Esophagus (tissue), 2 donors: ENCODE data around the gene UNC13C. TPM values are rescaled to one million over a fixed set of nuclear protein-coding genes. Genes with fewer than 3 reads are reported as not detected.

Experiments used
- H3K27ac ChIP-seq, 2 donors: one replicate each; pipeline ENCODE4 v1.5.1; 2013; ENCODE audit warnings: low read depth in 2 of 2, mild to moderate bottlenecking in 2 of 2, inconsistent platforms in 1 of 2, low read length in 1 of 2, moderate library complexity in 1 of 2
- H3K27me3 ChIP-seq, 2 donors: one replicate each; pipeline ENCODE4 v1.6.1; 2013; ENCODE audit warnings: low read length in 2 of 2, control low read depth in 1 of 2, mild to moderate bottlenecking in 1 of 2; ENCODE audit not compliant: insufficient read depth in 2 of 2, control insufficient read depth in 1 of 2
- H3K36me3 ChIP-seq, 2 donors: one replicate each; pipeline ENCODE4 v1.6.1; 2013; ENCODE audit warnings: low read length in 1 of 2; ENCODE audit not compliant: control insufficient read depth in 2 of 2, insufficient read depth in 2 of 2
- H3K4me1 ChIP-seq, 2 donors: one replicate each; pipeline ENCODE4 v1.6.1; 2013; ENCODE audit warnings: low read length in 1 of 2; ENCODE audit not compliant: control insufficient read depth in 2 of 2, insufficient read depth in 2 of 2
- H3K4me3 ChIP-seq, 2 donors: one replicate each; pipeline ENCODE4 v1.5.1; 2013; ENCODE audit warnings: low read length in 2 of 2, mild to moderate bottlenecking in 2 of 2, low read depth in 1 of 2, moderate library complexity in 1 of 2
- H3K9me3 ChIP-seq, 2 donors: one replicate each; pipeline ENCODE4 v1.6.1; 2013; ENCODE audit warnings: mild to moderate bottlenecking in 2 of 2, low read depth in 1 of 2, low read length in 1 of 2, moderate library complexity in 1 of 2; ENCODE audit not compliant: control insufficient read depth in 2 of 2, insufficient read depth in 1 of 2
- WGBS, 2 donors: extraction: QIAGEN DNeasy Blood & Tissue Kit; methylation state at CpG; one replicate each; pipeline ENCODE4 v1.1.7; 2013; 5-methylcytosine and 5-hydroxymethylcytosine counted together
- polyA plus RNA-seq, 2 donors: library from polyadenylated mRNA; stranded (reverse); fragments of 200-250 nt; gene quantifications; one replicate each; pipeline ENCODE4 v1.2.3, GENCODE V29; 2013
- donor health status: healthy with polysubstance abuse.
- donor health status: Bipolar disorder and iron deficiency.

The UNC13C gene
- polyA plus RNA-seq, 2 donors, result under 0.01 TPM; not detected in 1

DNA sequence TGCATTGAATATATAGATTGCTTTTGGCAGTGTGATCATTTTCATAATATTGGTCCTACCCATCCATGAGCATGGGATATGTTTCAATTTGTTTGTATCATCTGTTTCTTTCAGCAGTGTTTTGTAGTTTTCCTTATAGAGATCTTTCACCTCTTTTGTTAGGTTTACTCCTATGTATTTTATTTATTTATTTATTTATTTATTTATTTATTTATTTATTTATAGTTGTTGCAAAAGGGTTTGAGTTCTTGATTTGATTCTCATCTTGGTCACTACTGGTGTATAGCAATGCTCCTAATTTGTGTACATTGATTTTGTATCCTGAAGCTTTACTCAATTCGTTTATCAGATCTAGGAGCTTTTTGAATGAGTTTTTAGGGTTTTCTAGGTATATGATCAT lies 478.2 kb downstream of the UNC13C start:
- Histone ChIP-seq H3K9me3 (peaks cover 8 to 10% of the 10 kb centered on the region in 2 donors), H3K27me3 (no peaks in the 10 kb centered on the region), H3K36me3 (no peaks in the 10 kb centered on the region), H3K4me1 (no peaks in the 10 kb centered on the region), H3K4me3 (no peak overlapping the region), H3K27ac (no peak overlapping the region)
- WGBS, 2 donors, result 60 to 69% methylated on average over 1 of the region's 1 CpG

DNA sequence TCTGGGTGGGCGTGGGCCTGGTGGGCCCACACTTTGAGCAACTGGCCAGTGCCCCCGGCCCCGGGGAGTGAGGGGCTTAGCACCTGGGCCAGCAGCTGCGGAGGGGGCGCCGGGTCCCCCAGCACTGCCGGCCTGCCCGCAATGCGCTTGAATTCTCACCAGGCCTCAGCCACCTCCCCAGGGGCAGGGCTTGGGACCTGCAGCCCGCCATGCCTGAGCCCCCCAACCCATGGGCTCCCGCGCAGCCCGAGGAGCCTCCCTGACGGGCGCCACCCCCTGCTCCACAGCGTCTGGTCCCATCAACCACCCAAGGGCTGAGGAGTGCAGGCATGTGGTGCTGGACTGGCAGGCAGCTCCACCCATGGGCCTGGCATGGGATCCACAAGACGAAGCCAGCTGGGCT lies 484.3 kb downstream of the UNC13C start:
- Histone ChIP-seq H3K27me3 (no peaks in the 10 kb centered on the region), H3K36me3 (no peaks in the 10 kb centered on the region), H3K4me3 (no peak overlapping the region), H3K9me3 (peaks cover 7 to 10% of the 10 kb centered on the region in 2 donors), H3K27ac (no peak overlapping the region), H3K4me1 (no peaks in the 10 kb centered on the region)
- WGBS, 2 donors, result 87 to 93% methylated on average over 17 of the region's 17 CpGs

DNA sequence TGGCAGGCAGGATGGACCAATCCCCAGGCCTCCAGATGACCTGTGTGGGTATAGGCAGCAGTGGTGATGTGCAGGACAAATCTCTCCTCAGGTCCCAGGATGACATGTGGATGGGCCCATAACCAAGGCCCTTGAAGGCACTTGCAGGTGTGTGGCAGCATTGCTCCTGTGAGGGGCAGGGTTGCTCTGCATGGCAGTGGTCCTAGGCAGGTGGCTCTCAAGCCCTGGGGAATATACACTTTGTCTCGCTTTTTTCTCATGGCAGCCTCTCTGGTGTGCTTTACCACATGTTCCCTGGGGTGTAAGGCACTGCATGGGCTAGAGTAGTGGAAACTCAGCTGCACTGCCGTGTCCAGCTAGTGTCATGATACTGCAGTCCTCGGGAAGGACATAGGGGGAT lies 503.6 kb downstream of the UNC13C start:
- no peaks in the 10 kb centered on the region for H3K4me1 ChIP-seq
- no peaks in the 10 kb centered on the region for H3K27me3 ChIP-seq
- no peak overlapping the region for H3K27ac ChIP-seq
- no peak overlapping the region for H3K4me3 ChIP-seq
- 52 to 56% methylated on average over 3 of the region's 3 CpGs for WGBS, 2 donors
- peaks cover 6 to 10% of the 10 kb centered on the region in 2 donors for H3K9me3 ChIP-seq
- H3K36me3 ChIP-seq, result no peaks in the 10 kb centered on the region

DNA sequence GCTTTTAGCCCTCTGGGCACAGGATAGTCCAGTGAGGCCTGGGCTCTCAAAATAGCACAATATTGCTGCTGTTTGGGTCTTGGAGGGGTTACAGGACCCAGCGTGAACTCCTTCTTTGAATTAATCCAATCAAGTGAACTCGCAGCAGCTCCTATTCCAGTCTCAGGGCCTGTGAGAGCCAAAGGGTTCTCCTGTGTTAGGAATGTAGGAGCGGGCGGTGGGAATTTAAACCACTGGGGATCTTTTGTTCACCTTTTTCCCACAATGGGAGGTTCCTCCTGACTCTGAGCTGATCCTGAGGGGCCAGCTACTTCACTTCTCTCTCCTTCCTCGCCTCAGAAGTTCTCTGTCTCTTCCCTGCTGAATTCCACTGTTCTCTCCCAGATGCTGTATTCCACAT lies 504.0 kb downstream of the UNC13C start:
- no peak overlapping the region for H3K4me3 ChIP-seq
- WGBS, 2 donors, result 66 to 71% methylated on average over 5 of the region's 5 CpGs
- no peaks in the 10 kb centered on the region for H3K36me3 ChIP-seq
- no peaks in the 10 kb centered on the region for H3K4me1 ChIP-seq
- H3K27me3 ChIP-seq, result no peaks in the 10 kb centered on the region
- H3K27ac ChIP-seq, result no peak overlapping the region
- peaks cover 6 to 10% of the 10 kb centered on the region in 2 donors for H3K9me3 ChIP-seq

DNA sequence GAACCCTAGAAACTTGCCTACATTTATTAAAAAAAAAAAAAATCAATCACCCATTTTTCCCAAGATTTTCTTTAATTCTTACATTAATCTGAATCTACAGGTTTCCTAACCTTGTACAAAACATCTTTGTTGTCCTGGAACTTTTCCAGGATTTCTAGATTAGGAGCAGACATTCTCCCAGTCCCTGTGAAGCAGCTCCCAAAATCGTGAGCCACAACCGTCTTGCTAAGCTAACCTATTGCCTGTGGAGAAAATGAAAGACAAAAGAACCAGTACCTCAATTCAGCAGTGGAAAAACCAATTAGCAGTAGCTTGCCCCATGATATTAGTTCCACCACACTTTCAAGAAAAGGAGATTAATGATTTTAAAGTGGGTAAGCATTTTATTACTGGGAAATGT lies 522.1 kb downstream of the UNC13C start:
- 62 to 70% methylated on average over 2 of the region's 2 CpGs for WGBS, 2 donors
- no peaks in the 10 kb centered on the region for H3K4me1 ChIP-seq
- no peaks in the 10 kb centered on the region for H3K9me3 ChIP-seq
- H3K27ac ChIP-seq, result no peak overlapping the region
- H3K4me3 ChIP-seq, result no peak overlapping the region
- H3K27me3 ChIP-seq, result no peaks in the 10 kb centered on the region
- no peaks in the 10 kb centered on the region for H3K36me3 ChIP-seq

DNA sequence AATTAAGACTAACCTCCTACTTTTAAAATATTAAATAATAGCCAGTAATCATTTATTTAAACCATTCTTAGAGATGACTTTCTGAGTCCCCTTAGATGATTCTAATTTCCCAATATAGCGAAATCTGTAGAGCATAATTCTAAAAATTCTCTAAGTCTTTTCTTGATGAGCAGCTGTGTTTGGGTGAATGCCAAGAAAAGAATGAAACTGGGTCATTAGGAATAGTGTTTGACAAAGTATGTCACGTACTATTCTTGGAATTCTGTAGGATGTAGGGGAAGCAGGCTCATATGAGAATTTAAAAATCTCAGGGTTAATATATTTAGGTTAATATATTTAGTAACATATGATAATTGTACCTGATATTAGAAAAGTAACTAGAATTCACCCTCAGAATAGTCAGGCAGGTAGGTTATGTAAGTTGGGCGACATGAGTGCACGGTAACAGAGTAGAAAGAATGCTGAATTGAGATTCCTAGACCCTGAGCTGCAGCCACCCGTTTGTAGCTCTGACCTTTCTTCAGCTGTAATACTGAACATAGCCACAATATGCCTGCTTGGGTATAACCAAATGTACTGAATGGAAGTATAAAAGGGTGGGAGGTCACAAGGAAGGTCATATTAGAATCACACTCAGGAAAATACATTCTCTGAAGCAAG lies 524.3 kb downstream of the UNC13C start:
- WGBS, 2 donors, result 46 to 58% methylated on average over 5 of the region's 5 CpGs

DNA sequence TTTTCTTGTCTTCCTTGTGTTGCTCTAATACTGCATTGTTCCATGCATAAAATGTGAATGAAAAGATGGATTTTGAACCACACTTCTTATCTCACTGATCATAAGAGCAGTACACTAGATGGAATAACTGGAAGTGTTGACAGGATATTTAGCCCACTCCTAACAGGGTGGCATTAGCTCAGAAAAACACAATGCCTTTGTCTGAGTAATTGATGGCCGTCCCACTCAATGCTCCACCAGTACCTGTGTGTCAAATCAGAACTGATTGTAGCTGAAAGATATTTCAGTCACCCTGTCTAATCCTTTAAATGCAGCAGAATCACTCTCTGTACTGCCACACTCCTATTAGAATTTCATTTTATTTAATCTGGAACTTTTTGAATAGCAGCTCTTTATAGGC lies 526.5 kb downstream of the UNC13C start:
- WGBS, 2 donors, result 72 to 83% methylated on average over 1 of the region's 1 CpG
- Histone ChIP-seq H3K4me1 (no peaks in the 10 kb centered on the region), H3K27me3 (no peaks in the 10 kb centered on the region), H3K4me3 (no peak overlapping the region), H3K9me3 (no peaks in the 10 kb centered on the region), H3K27ac (no peak overlapping the region), H3K36me3 (no peaks in the 10 kb centered on the region)

More for the DNA sequence above, 524.3 kb downstream of the UNC13C start:
- H3K27ac ChIP-seq, result no peak overlapping the region
- H3K36me3 ChIP-seq, result no peaks in the 10 kb centered on the region
- H3K4me1 ChIP-seq, result no peaks in the 10 kb centered on the region
- no peaks in the 10 kb centered on the region for H3K9me3 ChIP-seq
- H3K27me3 ChIP-seq, result no peaks in the 10 kb centered on the region
- H3K4me3 ChIP-seq, result no peak overlapping the region

DNA sequence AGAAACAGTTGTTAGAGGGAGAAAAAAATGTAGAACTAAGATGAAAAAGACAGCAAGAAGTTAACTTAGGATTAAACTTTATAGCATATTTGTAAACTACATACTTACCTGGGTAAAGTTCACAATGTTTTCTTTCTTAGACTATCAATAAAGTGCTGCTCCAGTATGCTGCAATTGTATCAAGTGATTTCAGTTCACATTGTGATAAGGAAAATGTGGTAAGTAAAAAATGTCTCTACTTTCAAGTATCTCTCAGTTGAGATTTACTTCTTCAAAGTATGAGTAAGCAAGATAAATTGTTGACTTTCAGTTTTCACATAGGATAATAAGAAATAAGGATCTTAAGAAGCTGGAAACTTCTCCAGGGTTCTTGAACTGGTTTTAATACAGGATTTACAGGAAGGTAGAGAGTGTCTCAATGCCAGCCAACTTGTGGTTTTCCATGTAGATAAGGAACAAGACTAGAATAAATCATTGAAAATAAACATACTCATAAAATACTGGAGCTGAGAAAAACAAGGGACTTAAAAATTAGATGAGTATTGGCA lies 528.8 kb downstream of the UNC13C start:
- Histone ChIP-seq H3K9me3 (no peaks in the 10 kb centered on the region), H3K27me3 (no peaks in the 10 kb centered on the region), H3K36me3 (no peaks in the 10 kb centered on the region), H3K4me1 (no peaks in the 10 kb centered on the region), H3K4me3 (no peak overlapping the region), H3K27ac (no peak overlapping the region)

DNA sequence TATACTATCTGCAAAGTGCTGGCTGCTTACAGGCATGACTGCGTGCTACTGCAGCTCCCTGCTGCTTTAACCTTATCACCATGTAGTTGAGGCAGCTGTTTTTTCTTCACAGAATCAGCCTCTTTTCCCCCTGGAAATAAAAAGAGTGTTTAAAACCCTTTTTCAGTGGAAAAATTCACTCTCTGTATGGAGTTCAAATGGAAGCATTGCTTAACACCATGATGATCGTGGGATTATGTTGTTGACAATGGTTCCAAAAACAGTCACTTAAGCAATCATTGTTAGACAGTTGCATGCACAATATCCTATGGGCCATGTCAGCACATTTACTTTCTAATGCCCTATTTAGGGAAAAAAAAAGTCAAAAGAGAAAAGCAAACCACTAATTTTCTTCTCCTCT lies 536.4 kb downstream of the UNC13C start:
- no peak overlapping the region for H3K27ac ChIP-seq
- no peaks in the 10 kb centered on the region for H3K9me3 ChIP-seq
- 71 to 75% methylated on average over 2 of the region's 2 CpGs for WGBS, 2 donors
- no peaks in the 10 kb centered on the region for H3K4me1 ChIP-seq
- H3K36me3 ChIP-seq, result no peaks in the 10 kb centered on the region
- H3K27me3 ChIP-seq, result no peaks in the 10 kb centered on the region
- no peak overlapping the region for H3K4me3 ChIP-seq
